ENCODE measurements around the gene IQSEC1.

DNA sequence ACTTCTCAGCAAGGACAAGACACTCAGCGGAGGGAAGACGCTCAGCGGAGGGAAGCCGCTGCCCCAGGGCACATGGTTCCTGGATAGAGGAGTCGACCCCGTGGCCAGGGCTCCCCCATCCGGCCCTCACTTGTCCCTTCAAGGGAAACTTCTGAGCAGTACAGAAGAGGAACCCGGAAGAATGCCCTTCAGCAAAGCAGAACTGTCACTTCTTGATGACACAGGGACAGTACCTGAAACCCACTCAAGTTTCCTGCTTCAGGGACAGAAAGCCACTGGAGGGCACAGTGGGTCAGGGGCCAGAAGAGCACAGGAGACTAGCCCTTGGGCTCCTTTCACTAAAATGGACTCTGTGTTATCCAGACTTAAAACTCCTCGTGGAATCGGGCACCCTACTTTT lies 134.1 kb downstream of the IQSEC1 start:
- TF ChIP-seq, protein P1, sequence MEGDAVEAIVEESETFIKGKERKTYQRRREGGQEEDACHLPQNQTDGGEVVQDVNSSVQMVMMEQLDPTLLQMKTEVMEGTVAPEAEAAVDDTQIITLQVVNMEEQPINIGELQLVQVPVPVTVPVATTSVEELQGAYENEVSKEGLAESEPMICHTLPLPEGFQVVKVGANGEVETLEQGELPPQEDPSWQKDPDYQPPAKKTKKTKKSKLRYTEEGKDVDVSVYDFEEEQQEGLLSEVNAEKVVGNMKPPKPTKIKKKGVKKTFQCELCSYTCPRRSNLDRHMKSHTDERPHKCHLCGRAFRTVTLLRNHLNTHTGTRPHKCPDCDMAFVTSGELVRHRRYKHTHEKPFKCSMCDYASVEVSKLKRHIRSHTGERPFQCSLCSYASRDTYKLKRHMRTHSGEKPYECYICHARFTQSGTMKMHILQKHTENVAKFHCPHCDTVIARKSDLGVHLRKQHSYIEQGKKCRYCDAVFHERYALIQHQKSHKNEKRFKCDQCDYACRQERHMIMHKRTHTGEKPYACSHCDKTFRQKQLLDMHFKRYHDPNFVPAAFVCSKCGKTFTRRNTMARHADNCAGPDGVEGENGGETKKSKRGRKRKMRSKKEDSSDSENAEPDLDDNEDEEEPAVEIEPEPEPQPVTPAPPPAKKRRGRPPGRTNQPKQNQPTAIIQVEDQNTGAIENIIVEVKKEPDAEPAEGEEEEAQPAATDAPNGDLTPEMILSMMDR (IDR thresholded peaks at IDR 0.05): no peak
- TF ChIP-seq POLR2AphosphoS5 (IDR thresholded peaks at IDR 0.05) (no peak), POLR2A (IDR thresholded peaks at IDR 0.05; ENCODE audit: low read depth) (no peak)
